ENCODE results near the gene GGCT.
"Not testable (repeated sequence)": the region's sequence is repeated elsewhere in the genome, so short reads cannot be mapped to it uniquely, and the experiment has no call there.

The GGCT gene, protein sequence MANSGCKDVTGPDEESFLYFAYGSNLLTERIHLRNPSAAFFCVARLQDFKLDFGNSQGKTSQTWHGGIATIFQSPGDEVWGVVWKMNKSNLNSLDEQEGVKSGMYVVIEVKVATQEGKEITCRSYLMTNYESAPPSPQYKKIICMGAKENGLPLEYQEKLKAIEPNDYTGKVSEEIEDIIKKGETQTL

DNA sequence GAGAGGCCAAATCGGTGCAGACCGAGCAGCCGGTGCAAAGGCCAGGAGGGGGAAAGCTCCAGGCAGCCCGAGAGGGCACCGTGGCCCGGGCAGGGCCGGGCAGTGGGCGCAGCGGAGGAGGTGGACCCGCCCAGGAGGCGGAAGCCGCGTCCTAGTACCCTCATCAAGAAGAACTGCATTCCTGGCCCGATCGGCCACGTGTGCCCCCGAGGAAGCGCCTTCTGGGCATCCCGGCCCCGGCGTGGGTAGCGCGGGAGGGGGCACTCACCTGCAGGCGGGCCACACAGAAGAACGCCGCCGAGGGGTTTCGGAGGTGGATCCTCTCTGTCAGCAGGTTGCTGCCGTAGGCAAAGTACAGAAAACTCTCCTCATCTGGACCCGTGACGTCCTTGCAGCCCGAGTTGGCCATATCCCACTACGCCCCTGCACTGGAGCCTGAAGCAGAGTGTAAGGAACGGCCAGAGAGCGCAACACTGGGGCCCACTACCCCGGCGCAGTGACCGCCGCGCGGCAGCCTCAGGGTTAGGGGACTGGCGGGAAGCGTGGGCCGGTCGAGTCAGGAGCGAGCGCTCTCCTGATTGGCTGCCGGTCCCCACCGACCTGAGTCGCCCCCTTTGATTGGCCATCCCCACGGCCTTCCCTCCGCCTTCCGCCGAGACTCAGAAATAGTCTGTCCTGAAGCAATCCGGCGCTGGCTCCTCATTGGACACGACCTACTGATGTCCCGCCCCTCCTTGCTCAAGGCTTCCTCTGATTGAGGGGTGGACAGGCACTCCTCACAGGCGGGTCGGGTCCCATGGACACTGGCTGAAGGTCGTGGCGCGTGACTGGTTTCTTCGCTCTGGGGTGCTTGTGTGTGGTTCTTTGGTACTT lies at the start of gene GGCT:
TSS of gene GGCT (minus strand) at position 529 of the 873 bp plus-strand sequence. CDS start at position 409, 120 bp downstream.
- DNase-seq = peak; percentile 97

DNA sequence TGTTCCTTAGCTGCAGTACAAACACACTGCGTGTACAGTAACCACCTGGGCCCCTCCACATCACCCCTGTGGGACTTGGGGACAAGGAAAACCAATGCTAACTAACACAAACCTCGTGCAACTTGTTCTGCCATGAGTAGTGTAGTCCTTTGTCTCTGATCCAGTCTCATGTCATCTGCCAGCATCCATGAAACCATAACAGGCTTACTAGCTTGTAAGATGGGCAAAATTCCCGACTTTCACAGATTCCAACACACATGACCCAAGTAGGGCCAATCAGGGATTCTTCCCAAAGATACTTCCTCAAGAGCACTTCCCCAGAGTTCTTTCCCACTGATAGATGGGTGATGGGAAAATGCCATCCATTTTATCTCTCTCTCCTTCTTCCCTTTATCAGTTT lies 48.9 kb upstream of the GGCT start:
- DNase-seq = no peak

DNA sequence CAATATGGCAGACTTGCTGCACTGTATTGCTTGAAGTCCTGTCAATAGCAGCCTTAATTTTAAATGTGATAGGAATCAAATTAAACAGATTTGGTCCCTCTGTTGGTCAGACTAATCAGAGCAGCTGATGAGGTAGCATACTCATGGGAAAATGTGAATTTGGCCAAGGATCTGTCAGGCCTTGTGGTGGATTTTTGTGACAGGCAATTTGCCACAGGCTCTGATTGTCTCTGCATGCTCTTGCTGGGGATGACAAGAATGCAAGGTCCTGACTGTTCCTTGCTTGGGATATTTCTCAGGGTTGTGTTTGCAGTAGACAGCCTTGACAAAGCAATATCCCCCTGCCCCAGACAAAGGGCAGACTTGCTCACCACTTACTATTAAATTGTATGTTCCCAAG lies 48.5 kb upstream of the GGCT start:
- no peak for DNase-seq

DNA sequence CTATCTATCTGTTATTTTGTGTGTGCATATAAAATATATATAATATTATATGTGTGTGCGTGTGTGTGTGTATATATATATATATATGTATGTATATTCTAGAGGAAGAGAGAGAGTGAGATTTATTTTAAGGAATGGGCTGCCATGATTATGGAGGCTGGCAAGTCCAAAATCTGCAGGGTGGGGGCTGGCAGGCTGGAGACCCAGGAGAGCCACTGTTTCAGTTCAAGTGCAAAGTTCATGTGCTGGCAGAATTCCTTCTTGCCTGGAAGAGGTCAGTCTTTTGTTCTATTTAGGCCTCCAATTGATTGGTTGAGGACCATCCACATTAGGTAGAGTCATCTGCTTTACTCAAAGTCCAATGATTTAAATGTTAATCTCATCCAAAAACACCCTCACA lies 47.7 kb upstream of the GGCT start:
- no peak for DNase-seq

DNA sequence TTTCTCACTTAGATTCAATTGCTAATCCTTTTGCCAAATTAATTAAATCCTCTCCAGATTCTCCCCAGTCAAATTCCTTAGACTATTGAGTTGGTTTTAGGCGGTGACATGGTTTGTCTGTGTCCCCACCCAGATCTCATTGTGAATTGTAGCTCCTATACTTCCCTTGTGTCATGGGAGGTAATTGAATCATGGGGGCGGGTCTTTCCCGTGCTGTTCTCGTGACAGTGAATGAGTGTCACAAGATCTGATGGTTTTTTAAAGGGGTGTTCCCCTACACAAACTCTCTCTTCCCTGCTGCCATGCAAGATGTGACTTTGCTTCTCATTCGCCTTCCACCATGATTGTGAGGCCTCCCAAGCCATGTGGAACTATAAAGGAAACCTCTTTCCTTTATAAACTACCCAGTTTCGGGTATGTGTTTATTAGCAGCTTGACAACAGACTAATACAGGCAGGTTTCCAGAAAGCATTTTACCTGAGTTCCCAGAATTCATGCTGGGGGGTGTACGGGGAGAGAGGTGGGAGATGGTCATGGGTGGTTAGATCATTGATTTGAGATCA lies 45.4 kb upstream of the GGCT start:
- no peak for DNase-seq

DNA sequence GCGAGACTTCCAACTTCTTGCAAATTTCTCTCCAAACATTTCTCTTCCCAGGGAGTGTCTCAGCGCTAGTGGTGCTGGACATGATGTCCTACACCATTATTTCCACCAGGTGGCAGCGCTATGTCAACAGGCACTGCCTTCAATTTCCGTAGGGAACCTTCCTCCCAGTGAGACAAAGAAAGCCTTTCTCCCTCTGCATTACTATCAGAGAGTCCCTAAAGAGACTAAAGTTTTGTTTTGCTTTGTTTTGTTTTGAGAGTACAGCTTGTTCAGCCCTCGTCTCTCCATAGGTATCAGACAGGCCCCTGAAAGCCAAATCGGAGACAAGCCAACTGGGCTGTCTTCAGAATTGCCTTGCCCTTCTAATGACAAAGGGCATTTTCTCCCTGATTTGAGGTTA lies 44.2 kb upstream of the GGCT start:
- DNase-seq = peak; percentile 25

DNA sequence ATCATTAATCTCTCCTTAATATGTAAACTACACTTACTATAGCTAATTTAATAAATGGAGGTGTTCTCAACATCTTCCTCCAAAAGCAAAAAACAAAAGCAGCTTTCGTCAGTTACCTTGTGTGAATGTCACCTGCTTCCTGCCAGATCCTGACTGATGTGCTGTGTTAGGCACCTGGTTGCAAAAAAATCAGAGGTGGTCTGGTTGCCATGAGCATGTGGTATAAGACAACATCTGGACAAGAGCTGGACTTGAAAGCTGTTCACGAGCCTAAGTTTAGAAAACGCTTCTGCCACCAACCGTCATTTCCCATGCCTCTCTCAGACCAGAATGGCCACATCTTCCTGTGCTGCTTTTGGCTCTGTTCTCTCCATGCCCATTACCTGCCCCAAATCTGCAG lies 42.0 kb upstream of the GGCT start:
- DNase-seq = no peak

DNA sequence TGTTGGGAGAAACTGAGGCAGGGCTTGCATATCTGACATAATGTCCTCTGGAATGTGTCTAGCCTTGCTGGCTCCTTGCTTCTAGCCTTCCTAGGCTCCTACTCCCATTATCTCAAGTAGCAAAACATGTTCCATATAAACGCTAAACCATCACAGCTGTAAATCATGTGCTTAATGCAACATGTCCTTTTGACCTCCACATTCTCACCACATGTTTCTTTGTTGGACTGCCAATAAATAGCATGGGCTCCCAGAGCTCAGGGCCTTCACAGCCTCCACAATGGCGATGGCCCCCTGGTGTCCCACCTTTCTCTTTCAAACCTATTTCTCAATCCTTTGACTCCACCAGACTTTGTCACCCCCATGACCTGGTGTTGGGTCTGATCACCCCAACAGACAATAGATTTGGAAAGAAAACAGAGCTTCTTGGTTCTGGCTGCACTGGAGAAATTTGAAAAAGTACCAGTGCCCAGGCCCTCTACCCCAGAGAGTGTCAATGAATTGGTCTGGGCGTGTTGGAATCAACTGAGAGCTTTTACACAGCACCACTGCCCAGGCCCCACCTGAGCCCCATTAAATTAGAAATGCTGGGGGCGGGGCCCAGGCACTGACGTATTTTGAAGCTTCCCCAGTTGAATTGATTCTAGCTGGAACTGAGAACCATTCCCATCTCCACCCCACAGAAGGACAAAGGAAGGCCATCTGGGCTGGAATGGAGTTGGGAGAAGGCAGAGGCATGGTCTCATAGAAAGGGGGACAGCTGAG lies 41.3 kb upstream of the GGCT start:
- no peak for DNase-seq

DNA sequence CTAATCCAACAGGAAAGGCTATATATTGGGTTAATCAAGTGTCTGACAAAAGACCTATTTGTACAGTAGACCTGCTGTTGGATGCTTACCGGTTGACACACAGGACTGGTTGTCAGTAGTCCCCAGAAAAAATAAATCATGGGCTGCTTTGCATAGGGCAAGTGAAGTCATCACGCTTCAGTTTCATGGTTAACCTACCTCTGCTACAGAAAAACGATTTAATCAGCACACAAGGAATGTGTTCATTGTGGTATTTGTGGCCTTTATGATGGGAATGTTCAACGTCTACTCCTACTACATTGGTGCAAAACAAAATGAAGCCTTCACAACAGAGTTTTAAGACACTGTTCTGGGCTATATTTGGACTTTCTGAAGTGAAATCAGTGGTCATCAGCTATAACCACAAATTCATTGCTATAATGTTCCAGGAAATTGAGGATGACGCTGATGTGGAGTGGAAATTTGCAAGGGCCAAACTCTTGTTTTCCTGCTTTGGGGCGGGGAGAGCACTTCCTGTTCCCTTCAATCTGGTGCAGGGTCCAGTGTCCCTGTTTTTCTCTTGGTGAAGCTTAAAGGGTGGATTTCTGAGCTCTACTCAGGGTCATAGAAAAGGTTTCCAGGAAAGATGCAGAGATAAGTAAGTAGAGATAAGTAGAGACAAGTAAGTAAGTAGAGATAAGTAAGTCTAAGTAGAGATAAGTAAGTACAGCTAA lies 39.3 kb upstream of the GGCT start:
- DNase-seq = no peak

DNA sequence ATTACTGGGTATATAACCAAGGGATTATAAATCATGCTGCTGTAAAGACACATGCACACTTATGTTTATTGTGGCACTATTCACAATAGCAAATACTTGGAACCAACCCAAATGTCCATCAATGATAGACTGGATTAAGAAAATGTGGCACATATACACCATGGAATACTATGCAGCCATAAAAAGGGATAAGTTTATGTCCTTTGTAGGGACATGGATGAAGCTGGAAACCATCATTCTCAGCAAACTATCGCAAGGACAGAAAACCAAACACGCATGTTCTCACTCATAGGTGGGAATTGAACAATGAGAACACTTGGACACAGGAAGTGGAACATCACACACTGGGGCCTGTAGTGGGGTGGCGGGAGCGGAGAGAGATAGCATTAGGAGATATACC lies 38.5 kb upstream of the GGCT start:
- DNase-seq = not testable (repeated sequence)

DNA sequence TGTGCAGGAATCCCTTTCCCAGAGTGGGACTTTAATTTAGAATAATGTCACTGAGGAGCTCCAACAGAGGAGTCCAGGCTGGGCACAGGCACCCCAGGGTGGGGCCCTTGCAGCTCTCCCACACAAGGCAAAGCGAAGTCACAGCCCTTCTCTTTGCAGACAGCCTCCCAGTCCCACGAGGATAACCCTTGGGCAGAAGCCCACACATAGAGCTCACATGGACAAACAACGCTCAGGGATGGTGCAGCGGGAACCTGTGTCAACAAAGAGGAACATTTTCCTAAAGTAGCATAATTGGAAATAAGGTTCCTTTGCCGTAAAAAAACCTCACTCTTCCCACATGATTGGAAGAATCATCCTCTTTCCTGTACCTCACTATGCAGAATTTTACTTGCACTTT lies 29.3 kb upstream of the GGCT start:
- no peak for DNase-seq

DNA sequence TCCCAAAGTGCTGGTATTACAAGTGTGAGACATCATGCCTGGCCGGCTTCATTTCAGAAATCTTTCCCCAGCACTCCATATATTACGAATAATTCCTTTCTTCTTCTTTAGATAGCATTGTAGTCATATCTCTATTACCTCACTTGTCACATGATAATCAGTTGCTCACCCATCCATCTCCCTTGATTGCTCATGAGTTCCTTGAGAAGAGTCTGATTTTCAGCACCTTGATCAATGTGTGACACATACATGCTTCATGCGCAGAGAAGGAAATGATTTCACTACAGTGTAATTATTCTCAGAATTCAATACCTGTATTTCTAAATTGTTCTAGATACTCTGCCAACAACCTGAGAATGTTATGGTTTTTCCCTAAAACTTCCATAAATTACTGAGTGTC lies 26.7 kb upstream of the GGCT start:
- no peak for DNase-seq

DNA sequence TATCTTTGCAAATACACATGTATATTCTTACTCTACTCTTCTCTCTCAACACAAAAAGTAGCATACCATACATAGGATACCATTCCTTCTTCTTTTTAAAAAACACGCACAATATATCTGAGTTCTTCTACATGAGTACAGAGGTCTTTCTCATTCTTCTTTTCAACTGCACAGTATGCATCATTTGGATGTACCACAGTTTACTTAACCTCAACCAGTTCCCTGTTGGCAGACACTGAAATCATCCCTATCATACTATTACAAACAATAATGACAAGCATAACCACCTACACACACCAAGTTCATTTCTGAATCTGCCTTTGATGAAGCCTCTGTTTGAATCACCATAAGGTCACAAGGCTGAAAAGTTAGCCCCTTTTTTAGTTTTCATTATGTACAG lies 25.7 kb upstream of the GGCT start:
- DNase-seq = no peak

DNA sequence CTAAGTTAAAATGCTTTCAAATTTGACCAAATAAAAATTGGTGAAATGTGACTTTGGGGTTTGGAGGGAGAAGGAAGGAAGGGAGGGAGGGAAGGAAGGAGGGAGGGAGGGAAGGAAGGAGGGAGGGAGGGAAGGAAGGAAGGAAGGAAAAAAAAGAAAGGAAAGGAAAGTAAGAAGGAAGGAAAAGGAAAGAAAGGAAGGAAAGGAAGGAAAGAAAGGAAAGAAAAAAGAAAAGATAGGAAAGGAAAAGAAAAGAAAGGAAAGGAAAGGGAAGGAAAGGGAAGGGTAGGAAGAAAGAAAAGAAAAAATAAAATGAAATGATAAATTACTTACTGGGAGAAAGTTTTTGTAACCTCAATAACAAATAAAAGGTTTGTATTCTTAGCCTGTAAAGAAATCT lies 24.1 kb upstream of the GGCT start:
- no peak for DNase-seq

DNA sequence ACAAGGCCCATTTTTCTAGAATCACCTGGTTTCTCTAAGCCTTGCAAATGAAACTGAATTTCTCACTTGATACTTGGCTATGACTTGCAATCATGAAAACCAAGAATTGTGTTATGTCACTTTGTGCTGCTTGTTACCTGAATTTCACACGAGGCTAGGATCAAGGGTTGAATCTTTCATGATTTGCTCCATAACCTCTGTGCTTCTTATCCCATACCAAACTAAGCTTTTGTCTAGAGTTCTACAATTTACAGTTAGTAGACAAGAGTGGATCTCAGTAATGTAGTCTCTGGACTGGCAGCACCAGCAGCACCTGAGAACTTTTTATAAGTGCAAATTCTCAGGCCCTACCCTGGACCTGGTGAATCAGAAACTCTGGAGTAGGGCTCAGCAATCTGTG lies 22.7 kb upstream of the GGCT start:
- DNase-seq = not testable (repeated sequence)

DNA sequence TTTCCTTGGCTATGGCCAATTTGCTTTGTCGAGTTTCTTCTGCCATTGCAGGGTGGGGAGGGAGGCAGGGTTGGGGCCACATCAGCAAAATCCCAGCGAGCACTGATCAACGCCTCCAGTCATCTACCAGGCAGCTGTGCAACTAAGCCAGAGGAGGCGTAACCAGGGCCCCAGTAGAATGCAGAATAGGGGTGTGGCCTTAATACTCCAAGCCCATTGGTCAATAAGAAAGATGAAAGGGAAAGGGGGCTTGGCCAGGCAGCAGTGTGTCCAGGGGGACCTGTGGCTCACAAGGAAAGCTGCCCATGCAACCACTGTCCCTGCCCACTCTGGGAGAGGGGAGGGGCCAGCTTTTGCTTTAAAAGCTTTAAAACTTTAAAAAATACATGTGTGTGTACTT lies 21.5 kb upstream of the GGCT start:
- DNase-seq = no peak

DNA sequence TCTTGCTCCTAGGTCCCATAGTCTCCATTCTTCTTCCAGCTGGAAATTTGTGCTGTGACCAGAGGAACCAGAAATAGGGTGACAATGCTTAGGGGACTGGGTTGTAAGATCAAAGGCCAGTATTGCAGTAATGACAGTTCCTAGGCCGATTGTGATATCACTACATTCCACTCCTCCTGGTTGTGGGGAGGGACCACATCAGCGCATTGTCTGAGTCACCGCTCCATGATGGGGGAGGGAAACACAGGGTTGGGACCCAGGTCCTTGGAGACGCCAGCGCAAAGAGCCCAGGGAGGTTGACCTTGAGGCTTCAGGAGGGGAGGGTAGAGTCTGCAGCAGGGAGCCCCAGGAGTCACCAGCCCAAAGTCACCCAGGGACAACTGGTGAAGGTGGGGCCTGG lies 20.8 kb upstream of the GGCT start:
- no peak for DNase-seq

DNA sequence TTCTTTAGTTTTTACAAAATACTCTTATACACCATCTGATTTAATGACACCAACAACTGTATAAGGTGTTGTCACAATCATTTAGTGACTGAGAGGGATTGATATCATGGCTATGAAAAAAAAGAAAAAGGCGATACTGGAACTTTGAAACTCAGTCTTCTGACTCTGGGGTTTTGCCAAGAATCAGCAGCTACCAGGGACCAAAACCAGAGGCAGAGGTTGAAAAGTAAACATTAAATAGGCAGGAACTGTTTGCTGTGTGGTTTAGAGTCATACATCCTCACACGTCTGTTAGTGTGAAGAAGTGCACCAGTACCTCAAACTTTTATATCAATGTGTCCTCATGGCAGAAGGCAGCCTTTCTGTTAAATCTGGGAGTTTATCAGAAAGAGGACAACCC lies 19.9 kb upstream of the GGCT start:
- no peak for DNase-seq

DNA sequence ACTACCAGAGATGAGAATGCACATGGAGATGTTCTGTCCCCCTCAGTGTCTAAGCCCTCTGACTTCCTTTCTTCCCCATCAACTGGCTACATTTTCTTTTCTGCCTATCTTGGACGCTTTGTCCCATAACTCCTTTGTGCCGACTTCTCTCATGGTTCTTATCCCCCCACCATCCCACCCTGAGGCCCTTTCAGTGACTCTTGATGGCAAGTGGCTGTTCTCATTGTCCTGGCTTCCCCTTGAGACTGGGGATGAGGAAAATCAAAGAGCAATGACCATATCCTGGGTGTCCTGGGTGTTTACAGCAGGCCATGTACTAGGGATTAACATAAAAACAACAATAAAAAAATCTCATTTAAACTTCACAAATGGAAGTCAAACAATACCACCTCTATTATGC lies 18.8 kb upstream of the GGCT start:
- no peak for DNase-seq

DNA sequence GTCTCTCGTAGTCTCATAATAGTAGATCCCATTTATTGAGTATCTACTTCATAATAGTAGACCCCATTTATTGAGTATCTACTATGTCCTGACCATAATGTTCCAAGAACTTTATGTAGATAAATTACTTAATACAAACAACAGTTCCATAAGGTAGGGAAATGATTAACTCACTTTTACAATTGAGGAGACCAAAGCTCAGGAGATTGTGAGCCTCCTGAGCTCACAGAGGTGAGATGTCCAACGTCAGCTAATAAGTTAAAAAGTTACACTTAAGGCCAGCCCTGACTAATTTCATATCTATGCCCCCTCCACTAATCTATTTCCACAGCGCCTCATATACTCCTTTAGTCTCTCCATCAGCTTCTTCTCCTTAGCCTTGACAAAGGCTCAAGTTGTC lies 17.5 kb upstream of the GGCT start:
- DNase-seq = no peak

DNA sequence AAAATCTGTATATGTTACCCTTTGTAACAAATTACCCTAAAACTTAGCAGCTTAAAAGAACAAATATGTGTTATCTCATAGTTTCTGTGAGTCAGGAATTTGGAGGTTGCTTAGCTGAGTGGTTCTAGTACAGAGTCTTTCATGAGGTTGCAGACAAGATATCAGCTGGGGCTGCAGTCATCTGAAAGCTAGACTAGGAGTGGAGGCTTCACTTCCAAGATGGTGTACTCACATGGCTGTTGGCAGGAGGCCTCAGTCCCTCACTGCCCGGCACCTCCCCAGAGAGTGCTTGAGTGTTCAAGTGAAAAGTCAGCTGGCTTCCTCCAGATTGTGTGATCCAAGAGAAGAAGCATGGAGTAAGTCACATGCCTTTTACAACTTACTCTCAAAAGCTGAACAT lies 16.9 kb upstream of the GGCT start:
- no peak for DNase-seq

DNA sequence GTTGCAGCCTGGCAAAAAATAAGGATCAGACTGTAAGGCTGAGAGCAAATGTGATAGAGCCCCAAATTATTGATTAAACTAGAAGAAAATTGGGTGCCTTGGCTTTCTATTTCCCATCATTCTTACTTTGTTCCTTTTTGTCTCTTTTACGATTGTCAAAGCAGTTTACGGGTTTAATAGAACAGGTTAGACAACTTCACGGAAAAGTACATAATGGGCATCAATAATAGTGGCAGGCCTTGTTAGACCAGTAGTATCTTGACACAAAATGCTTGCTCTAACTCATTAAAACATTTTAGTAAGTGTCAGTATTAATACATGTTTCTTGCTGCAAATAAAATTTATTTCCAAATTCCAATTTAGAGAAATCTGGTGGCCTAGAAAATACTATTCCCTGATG lies 14.5 kb upstream of the GGCT start:
- DNase-seq = no peak

DNA sequence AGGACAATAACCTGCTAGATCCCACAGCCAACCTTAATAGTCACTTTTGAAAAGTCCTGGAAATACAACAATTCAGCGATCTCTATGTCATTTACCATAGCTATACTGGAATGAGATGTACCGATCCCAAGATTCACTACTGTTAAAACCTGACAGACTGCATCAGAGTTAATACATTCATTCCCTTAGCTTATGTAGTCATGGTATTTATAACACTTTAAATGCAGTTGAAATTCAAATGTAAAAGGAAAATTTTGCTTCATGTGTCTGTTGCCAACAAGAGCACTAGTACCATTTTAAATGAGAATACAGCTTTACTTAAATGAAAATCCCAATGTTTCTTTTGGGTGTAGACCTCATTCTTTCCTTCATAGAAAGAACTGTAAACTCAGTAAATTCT lies 11.1 kb upstream of the GGCT start:
- no peak for DNase-seq
